Fibroblast of skin of abdomen (primary cell): ENCODE results near the gene C2CD4A. TPM values are rescaled to one million over a fixed set of nuclear protein-coding genes. Genes with fewer than 3 reads are reported as not detected.
"Not testable (repeated sequence)": the region's sequence is repeated elsewhere in the genome, so short reads cannot be mapped to it uniquely, and the experiment has no call there.

ENCODE experiments used
- DNase-seq: peaks from one replicate; pipeline ENCODE4 v3.0.0-alpha.2; 2013
- polyA plus RNA-seq, 2 experiments: library from polyadenylated mRNA; unstranded; fragments of 120-200 nt; gene quantifications; one replicate each; pipeline ENCODE4 v1.2.1, GENCODE V29; 2013; ENCODE audit not compliant: insufficient read length in 2 of 2

C2CD4A gene, protein sequence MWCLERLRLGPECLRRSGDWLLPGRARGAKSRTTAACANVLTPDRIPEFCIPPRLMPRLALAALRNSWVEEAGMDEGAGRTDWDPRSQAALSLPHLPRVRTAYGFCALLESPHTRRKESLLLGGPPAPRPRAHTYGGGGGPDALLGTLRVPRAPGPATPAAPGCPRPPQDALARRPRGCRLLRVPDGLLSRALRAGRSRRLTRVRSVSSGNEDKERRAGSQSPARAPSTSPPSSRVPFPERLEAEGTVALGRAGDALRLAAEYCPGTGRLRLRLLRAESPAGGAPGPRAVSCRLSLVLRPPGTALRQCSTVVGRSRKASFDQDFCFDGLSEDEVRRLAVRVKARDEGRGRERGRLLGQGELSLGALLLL
- polyA plus RNA-seq (2013, experiment 1 of 2; ENCODE audit: insufficient read length) = not detected
- polyA plus RNA-seq (2013, experiment 2 of 2; ENCODE audit: insufficient read length) = not detected

DNA sequence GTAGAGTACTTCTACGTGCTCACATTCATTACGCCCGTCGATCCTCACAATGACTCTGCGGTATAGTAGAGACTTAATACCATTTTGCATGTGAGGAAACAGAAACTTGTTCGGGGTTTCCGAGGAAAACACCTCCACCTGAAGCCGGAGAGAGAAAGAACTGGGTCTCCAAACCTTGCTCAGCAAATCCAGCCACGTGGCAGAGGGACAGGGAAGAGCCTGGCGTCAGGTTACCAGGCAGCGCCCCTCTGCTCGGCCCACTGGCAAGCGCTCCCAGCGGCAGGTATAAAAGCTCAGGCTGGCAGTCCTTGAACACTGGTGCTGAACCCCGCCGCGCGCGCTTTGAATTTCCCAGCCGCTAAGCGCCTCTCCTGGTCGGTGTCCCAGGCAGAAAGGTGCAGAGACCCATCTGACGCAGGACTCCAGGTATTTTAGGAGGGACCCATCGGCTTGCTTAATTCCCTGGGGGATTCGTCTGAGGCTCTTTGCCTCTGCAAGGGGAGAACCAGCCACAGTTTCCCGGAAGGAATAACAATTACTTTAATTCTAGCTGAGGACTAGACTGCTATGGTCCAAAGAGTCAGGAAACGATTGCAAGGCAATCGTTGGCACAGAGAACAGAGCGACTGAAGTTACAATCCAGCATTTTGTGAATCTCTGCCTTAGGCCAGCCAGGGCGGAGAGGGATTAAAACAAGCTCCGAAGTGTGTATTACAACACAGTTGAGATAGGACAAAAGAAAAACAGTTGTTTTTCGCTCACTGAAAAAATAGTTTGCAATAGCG, at the start of gene C2CD4A:
Gene C2CD4A, plus strand, starts transcription at position 315 of the 785 bp plus-strand sequence. CDS start 637 bp downstream, outside the sequence.
- peak; percentile 28 for DNase-seq

DNA sequence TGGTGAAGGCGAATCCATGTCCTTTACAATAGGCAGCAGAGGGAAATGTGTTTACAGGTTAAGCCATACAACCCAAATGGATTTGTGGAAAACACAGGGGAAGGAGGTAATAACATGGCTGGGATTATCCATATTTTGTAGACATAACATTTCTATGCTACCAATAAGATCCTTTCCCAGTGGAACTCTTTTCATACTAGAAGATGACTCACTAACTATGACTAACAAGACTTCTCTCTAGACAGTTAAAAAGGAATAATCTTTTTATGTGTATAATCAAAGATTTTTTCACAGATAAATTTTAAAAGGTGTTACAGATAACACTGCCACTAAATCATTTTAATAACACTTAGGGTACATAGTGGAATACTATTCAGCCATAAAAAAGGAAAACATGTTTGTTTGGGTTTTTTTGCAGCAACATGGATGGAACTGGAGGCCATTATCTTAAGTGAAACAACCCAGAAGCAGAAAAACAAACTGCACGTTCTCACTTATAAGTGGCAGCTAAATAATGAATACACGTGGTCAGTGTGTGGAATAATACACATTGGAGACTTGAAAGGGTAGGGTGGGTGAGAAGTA, 46.1 kb upstream of the C2CD4A start:
- DNase-seq = peak; percentile 9

DNA sequence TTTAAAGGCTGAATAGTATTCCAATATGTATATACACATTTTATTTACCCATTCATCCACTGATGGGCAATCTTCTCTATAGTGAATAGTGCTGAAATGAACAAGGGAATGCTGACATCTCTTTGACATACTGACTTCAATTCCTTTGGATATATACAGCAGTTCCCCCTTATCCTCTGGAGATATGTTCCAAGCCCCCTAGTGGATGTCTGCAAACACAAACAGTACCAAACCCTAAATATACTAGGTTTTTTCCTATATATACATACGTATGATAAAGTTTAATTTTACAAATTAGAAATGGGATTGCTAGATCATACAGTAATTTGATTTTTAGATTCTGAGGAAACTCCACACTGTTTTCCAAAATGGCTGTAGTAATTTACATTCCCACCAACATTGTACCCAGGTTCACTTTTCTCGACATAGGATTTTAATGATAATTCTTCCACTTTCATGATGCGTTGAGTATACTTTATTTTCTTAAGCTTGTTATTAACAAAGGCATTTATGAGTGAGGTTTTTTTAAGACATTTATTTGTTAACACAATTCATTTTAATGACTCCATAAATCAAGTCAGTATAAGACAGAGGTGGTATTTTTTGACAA, 44.7 kb upstream of the C2CD4A start:
- DNase-seq = no peak

DNA sequence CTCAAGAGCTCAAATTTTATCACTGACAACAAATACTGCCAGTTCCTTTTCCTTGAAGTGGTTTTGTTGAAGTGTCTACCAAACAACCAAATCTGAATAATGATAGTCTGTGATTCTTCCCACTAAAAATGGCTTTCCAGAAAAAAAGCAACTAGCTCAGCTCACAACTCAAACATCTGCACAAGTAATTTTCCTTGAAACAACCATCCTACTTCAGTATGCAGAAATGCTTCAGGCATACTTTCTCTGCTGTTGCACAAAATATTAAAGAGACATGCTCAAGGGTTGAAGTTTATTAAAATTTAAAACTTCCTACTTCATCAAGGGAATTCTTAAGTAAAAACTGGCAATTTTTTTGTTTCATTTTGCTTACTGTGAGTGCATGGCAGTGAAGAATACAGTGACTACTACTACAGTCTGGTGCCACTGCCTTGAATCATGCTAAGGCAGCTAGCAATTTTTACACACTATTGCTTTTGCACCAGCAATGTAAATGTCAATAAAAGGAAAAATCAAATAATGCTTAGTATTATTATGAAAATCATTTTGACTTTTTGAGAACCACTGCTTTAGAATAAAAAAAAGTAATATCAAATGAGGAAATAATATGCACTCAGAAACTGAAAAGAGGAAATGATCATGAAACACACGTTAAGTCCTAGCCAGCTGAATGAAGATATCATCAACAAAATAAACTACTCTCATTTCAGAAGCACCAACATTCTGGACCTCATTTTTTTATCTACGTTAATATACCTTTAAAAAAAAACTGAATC, 40.1 kb upstream of the C2CD4A start:
- DNase-seq = no peak

DNA sequence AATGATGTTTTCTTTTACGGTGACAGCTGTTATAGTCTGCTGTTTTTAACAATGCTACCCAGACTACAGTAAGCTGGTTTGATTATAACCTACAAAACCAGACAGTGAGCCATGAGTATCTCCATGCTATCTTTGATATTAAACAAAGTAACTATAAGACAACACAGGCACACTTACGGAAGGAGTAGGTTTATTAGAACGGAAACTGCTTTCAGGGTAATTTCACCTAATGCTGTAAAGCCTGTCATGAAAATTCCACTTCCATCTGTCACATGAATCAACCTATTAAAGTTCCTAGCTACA, 39.6 kb upstream of the C2CD4A start:
- DNase-seq = no peak

DNA sequence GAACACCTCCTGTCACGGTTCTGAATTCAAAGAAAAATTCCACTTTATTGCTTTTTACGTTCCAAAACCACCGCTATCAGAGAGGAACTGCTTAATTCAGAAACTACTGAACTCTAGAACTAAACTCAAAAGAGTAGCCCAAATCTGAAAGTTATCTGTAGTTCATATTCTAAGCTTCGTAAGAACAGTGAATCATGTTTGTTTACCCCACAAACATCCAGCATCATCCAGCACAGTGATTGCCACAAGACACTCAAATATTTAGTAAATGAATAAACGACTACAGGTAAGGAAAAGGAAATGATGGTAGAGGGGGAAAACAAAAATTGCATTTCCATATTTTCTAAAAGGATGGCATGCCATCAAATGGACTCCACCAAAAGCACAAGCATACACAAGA, 38.9 kb upstream of the C2CD4A start:
- no peak for DNase-seq

DNA sequence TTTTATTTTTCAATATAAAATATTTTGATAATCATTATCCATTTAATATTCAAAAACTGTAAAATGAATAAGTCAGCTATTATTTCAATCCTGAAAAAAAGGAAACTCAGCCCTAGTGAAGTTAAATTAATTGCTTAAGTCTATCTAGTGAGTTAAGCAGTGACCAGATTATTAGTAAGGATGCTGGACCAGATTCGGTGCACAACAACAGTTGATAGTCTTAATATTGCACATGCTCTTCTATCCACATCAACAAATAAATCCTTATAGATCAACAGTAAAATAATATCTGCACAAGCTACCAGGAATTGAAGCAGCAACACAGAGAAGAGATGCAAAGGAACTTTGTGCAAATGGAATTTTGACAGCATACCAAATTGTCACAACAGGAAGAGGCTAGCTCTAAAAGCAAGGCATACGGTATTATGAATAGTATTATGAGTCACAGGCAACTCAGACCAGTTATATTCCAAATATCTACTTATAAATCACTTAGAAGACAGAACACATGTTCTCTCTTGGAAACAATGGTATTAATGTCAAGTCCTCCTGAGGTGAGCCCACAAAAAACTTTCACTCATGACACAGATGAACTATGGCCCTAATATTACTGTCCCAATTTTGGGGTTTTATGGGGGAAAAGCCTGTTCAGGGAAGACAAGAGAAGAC, 31.4 kb upstream of the C2CD4A start:
- peak; percentile 79 for DNase-seq

DNA sequence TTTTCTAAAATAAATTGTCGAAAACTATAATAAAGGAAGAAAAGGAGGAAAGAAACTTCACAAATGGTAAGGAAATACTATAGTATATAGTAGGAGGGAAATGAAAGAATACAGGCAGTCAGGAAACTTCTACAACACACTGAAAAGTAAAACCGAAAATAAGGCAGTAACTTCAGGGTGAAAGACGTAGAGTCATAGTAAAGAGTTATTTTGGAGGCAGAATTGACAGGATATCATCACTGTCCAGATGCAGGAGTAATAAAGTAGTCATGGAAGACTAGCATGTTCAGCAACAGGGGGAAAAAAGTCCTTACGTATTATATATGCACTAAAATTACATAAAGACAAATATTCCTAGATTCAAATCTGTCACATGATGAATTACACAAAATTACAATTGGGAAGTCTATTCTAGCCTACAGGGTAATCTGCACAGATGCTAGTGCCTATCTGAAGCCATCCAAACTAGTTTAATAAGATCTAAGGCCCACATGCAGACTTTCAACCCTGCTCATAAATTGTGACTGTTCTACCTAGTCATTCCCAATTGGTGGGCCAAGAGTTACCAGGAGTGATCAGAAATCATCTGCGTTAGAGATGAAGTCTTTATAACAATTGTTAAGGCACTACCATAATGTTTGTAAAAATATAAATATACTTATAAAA, 20.6 kb upstream of the C2CD4A start:
- DNase-seq = no peak

DNA sequence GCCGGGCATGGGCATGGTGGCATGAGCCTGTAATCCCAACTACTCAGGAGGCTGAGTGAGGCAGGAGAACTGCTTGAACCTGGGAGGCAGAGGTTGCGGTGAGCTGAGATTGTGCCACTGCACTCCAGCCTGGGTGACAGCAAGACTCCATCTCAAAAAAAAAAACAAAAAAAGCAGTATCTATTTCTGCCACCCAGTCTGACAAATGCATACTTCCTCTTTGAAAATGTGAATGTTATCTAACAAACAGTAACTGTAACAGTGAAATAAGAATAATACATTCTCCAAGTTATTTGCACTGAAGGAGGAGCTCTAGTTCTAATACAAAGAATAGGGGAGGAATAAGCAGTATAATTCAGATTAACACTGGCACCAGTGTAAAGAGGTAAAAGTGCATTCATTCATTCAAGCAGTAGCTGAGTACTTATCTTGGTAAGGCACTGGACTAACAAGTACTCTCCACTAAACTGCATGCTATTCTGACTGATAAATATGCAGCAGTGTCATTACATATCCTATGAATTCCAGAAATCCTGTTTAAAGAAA, 19.4 kb upstream of the C2CD4A start:
- DNase-seq = no peak

DNA sequence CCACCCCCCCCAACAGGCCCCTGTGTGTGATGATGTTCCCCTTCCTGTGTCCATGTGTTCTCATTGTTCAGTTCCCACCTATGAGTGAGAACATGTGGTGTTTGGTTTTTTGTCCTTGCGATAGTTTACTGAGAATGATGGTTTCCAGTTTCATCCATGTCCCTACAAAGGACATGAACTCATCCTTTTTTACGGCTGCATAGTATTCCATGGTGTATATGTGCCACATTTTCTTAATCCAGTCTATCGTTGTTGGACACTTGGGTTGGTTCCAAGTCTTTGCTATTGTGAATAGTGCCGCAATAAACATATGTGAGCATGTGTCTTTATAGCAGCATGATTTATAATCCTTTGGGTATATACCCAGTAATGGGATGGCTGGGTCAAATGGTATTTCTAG, 18.5 kb upstream of the C2CD4A start:
- DNase-seq = not testable (repeated sequence)

DNA sequence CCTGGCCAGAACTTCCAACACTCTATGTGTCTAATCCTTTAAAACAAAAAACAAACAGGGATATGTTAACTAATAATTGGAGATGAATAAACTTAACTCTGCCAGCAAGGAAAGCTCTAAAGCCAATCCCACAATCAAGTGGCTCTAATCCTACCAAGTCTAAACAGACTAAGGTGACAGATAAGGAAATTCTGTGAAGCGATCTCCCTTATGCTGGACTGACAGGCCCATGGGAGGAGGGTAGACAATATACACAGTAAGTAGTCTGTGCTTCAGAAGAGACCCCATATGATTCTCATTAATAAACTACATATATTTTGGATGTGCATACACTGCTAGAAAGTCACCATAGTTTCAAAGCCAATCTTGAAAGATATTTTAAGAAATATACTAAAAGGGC, 16.7 kb upstream of the C2CD4A start:
- DNase-seq = no peak

DNA sequence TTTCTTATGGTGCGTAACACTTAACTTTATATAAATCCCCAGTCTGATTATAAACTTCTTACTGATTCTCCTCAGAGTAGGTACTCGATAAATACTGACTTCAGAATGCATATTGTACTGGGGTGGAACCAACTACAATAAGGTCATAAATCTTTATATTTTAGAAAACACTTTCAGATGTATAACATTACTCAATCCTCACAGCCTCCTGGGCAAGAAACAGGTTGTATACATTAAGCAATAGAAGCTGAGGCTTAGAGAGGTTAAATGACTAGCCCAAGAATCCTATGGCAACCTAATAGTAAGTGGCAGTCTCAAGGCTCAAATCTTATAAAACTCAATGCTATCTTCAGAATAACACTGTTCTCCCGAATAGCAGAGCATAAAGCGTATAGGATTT, 15.6 kb upstream of the C2CD4A start:
- no peak for DNase-seq

DNA sequence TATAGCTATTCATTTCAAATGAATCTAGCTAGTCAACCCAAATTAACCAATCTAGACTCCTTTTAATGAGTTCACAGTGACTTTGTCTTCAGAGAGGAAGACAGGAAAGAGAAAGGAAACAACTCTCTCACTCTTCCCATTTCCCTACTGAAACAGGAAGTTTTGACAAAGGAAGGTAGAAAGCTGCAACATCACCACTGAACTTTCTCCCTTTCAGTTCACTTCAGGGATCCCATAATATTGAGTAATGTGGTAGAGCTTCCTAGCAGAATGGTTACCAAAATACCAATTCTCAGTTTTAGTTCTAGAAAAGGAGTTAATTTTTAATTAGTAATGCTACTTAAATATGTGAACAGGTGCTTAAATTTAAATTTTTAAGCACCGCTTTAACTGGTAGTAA, 14.1 kb upstream of the C2CD4A start:
- DNase-seq = no peak

DNA sequence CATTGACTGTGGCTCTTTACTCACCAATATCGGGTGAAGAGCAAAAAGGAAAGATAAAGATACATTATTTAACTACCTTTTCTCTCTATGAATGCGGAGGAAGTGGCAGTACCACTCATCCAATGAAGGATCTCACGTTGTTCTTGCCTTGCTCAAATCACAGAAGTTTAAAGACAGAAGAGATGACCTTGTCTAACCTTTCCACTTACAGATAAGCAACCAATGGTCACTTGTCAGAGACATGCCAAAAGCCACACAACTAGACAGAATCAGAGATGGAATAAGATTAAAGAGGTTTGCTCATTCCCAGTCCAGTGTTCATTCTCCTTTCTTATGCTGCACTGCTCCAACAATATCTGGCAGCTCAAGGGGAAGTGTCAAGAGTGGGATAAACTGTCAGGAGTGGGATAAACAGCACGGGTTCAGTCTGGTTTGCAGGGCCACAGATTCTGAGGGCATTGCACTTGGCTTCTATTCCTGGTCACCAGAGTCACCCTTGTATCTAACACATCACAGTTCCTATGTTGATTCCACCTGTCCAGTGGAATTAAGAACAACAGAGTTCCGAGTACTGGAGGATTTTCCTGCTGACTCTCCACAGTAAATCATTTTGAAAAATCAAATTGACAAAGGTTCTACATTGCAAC, 13.2 kb upstream of the C2CD4A start:
- DNase-seq = no peak

DNA sequence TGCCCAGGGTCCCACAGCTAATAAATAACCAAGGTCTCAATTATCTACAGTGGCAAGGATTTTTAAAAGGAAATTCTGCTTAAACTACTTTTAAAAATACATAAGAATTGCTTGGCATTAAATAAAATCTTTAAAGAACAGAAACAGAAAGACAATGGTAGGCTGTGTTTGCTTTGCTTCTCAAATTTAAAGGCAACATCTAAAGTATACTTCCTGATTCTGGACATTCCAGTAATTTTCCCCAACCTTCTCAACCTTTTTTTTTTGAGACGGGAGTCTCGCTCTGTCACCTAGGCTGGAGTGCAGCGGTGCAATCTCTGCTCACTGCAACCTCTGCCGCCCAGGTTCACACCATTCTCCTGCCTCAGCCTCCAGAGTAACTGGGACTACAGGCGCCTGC, 11.8 kb upstream of the C2CD4A start:
- DNase-seq = no peak

DNA sequence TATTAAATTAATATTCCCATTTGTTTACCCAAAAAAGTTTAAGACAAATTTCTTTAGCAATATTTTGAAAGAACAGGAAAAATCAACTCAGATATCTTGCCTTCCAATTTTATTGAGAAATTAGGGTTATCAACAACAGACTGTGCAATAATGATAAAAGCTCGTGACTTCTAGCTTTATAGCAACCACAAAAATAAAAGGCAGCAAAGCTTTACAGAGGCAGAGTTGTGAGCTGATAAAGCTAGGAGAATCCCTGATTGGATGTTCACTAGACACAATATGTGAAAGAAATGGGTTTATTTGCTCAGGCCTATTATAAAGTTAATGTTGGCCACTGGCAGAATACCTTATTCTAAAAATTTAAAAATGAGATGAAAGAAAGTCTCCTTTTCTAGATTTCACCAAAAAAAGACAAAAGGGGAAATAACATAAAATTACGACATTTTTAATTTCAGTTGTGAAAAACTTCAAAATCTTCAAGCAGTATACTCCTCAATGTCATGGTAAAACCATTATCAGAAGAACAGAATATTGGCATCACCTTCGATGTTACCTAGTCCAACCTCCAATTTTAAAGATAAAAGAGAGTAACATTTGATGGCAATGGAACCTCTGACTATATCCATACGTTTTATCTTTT, 9.3 kb upstream of the C2CD4A start:
- no peak for DNase-seq

DNA sequence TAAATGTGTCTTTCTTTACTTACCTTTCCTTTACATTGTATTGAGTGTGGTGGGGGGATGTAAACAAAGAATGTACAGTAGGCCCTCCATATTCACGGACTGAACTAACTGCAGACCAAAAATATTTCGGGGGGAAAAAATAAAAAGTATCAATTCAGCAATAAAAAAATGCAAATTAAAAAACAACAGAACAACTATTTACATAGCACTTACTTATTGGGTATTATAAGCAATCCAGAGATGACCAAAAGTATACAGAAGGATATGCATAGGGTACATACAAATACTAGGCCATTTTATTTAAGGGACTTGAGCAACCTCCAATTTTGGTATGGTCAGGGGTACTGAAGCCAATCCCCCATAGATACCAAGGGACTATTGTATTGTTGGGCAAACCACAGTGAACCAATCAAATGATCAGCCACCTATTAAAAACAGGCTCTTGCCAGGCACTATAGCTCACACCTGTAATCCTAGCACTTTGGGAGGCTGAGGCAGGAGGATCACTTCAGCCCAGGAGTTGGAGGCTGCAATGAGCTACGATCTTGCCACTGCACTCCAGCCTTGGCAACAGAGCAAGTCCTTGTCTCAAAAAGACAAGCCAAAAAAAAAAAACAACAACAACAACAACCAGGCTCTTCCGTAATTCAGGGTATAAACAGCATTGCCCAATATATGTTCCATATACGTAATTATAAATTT, 8.3 kb upstream of the C2CD4A start:
- DNase-seq = no peak

DNA sequence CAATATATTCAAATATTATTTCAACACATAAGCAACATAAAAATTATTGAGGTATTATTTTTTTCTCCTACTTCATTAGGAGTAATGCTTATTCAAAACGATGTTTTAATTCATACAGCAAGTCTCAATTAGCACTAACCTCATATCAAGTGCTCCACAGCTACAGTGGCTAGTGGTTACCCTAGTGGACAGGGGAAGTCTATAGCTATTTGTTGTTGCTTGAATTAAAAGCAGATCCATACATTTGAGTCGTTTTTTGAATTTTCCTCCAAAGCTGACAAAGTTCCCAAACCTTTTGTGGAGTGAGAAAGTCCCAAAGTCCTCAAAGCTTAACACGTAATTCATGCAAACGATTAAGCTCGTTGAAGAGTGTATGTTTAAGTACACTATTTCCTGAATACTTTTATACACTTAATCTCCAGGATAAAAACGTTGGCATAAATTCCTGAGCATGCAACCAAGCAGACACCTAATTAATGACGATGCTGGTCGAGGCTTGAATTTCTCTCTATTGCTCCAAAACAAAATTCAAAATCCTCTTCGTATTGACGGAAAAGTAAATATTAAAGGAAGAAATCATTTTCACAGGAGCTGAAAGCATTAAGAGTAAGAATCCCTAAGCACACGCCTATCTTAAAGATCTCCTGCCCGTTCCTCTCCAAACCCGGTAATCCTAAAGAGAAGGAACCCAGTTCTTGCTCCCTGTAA, 7.5 kb upstream of the C2CD4A start:
- no peak for DNase-seq

DNA sequence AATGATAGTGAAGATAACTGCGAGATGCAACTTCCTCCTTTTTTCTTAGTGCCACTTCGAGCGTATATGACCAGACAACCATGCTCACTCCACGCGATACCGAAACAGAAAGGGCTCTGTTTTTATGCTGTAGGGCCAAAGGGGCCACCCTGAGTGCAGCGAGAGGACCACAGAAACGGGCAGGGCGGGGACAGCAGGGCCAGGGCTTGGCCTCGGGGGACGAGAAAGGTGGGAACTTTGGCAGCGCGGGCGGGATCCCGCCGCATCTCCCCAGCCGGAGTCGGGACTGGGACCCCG, 7.0 kb upstream of the C2CD4A start:
- peak; percentile 39 for DNase-seq
